PFSK-1 (cell line): ENCODE results near the gene TLR2.

ENCODE experiments used
- FOXP2 ChIP-seq: optimal IDR thresholded peaks from 2 replicates; pipeline ENCODE3; 2011; ENCODE audit warnings: borderline replicate concordance, control low read depth, inconsistent platforms; ENCODE audit not compliant: insufficient read depth; ENCODE audit errors: extremely low read length, extremely low read depth
- POLR2AphosphoS5 ChIP-seq: IDR thresholded peaks from 2 replicates; pipeline ENCODE4 v1.6.1; 2012; ENCODE audit warnings: low read depth, mild to moderate bottlenecking, control low read depth, low read length, moderate library complexity
- SIN3A ChIP-seq: IDR thresholded peaks from 2 replicates; pipeline ENCODE4 v1.6.1; 2012; ENCODE audit warnings: mild to moderate bottlenecking, low read length, moderate library complexity, borderline replicate concordance; ENCODE audit not compliant: insufficient read depth
- TAF1 ChIP-seq: IDR thresholded peaks from 2 replicates; pipeline ENCODE4 v1.6.1; 2012; ENCODE audit warnings: low read length, control low read depth, borderline replicate concordance; ENCODE audit not compliant: insufficient read depth
- TF ChIP-seq, protein P1 (sequence below), 2 experiments: IDR thresholded peaks; 2 replicates each; pipeline versions ENCODE4 v1.6.1 to v1.8.0; 2011 to 2012; ENCODE audit warnings: low read depth in 2 of 2, low read length in 2 of 2, control low read depth in 1 of 2, inconsistent platforms in 1 of 2, mild to moderate bottlenecking in 1 of 2, moderate library complexity in 1 of 2; ENCODE audit not compliant: insufficient read depth in 1 of 2

Gene TLR2

GRCh38 chr4:153676984-153677383 lies 7.1 kb upstream of the TLR2 start:
- TF ChIP-seq TAF1 (no peak), POLR2AphosphoS5 (no peak), FOXP2 (no peak), SIN3A (no peak)
- TF ChIP-seq, protein P1, sequence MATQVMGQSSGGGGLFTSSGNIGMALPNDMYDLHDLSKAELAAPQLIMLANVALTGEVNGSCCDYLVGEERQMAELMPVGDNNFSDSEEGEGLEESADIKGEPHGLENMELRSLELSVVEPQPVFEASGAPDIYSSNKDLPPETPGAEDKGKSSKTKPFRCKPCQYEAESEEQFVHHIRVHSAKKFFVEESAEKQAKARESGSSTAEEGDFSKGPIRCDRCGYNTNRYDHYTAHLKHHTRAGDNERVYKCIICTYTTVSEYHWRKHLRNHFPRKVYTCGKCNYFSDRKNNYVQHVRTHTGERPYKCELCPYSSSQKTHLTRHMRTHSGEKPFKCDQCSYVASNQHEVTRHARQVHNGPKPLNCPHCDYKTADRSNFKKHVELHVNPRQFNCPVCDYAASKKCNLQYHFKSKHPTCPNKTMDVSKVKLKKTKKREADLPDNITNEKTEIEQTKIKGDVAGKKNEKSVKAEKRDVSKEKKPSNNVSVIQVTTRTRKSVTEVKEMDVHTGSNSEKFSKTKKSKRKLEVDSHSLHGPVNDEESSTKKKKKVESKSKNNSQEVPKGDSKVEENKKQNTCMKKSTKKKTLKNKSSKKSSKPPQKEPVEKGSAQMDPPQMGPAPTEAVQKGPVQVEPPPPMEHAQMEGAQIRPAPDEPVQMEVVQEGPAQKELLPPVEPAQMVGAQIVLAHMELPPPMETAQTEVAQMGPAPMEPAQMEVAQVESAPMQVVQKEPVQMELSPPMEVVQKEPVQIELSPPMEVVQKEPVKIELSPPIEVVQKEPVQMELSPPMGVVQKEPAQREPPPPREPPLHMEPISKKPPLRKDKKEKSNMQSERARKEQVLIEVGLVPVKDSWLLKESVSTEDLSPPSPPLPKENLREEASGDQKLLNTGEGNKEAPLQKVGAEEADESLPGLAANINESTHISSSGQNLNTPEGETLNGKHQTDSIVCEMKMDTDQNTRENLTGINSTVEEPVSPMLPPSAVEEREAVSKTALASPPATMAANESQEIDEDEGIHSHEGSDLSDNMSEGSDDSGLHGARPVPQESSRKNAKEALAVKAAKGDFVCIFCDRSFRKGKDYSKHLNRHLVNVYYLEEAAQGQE (IDR thresholded peaks at IDR 0.05; ENCODE audit: insufficient read depth in 1 of 2, low read depth in 2 of 2, low read length in 2 of 2) = no peak

- TF ChIP-seq, protein P1 (IDR thresholded peaks at IDR 0.05; ENCODE audit: insufficient read depth in 1 of 2, low read depth in 2 of 2, low read length in 2 of 2) = no peak
- no peak for TF ChIP-seq POLR2AphosphoS5
- TF ChIP-seq FOXP2 = no peak
- no peak for TF ChIP-seq TAF1
- TF ChIP-seq SIN3A = no peak
Observed at GRCh38 chr4:153679486-153679885, 4.6 kb upstream of the TLR2 start.

DNA sequence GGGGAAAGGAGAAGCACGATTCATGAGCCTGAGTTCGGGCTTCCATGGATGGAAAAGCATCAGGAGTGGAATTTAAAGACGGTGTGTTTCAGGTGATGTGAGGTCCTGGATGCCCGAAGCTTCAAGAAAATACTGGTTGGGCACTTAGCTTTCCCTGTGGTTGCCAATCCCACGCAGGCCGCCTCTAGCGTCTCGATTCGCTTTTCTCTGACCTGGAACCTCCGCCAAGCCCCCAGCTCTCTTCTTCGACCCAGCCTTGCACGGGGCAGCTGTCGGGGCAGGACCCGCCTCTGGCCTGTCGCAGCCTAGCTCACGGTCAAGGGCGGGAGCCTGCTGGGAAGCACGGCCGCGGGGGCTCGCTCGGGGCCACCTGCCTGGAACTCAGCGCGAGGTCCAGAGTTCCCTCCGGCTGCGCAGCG lies 308 bp upstream of the TLR2 start:
- no peak for TF ChIP-seq POLR2AphosphoS5

GRCh38 chr4:153684971-153685371 lies 891 bp downstream of the TLR2 start:
- no peak for TF ChIP-seq POLR2AphosphoS5
- TF ChIP-seq TAF1 = no peak
- TF ChIP-seq, protein P1 (IDR thresholded peaks at IDR 0.05; ENCODE audit: insufficient read depth in 1 of 2, low read depth in 2 of 2, low read length in 2 of 2) = no peak
- TF ChIP-seq SIN3A = no peak
- TF ChIP-seq FOXP2 = no peak

DNA sequence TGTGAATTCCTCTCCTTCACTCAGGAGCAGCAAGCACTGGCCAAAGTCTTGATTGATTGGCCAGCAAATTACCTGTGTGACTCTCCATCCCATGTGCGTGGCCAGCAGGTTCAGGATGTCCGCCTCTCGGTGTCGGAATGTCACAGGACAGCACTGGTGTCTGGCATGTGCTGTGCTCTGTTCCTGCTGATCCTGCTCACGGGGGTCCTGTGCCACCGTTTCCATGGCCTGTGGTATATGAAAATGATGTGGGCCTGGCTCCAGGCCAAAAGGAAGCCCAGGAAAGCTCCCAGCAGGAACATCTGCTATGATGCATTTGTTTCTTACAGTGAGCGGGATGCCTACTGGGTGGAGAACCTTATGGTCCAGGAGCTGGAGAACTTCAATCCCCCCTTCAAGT lies 20.4 kb downstream of the TLR2 start:
- TF ChIP-seq, protein P1 (IDR thresholded peaks at IDR 0.05; ENCODE audit: insufficient read depth in 1 of 2, low read depth in 2 of 2, low read length in 2 of 2) = no peak
- no peak for TF ChIP-seq POLR2AphosphoS5
- TF ChIP-seq TAF1 = no peak
- no peak for TF ChIP-seq FOXP2
- TF ChIP-seq SIN3A = no peak
